Endothelial cell of umbilical vein (primary cell): ENCODE data around the gene CAMK2G.

Experiments used
- CTCF ChIP-seq, 2 donors: IDR thresholded peaks; 1 replicate in 1 of 2; 2 replicates in 1 of 2; pipeline ENCODE4 v1.5.1; 2011; ENCODE audit warnings: low read length in 2 of 2, mild to moderate bottlenecking in 2 of 2, moderate library complexity in 2 of 2, control low read depth in 1 of 2, inconsistent platforms in 1 of 2, low read depth in 1 of 2; ENCODE audit not compliant: insufficient read depth in 1 of 2; ENCODE audit errors: extremely low read depth in 1 of 2
- EZH2 ChIP-seq: IDR thresholded peaks from 2 replicates; pipeline ENCODE4 v1.6.1; 2012; ENCODE audit warnings: borderline replicate concordance, low read depth, mild to moderate bottlenecking, moderate library complexity, low read length, inconsistent platforms; ENCODE audit not compliant: severe bottlenecking
- FOS ChIP-seq: IDR thresholded peaks from 2 replicates; pipeline ENCODE4 v1.6.1; 2011; ENCODE audit warnings: mild to moderate bottlenecking, low read length, moderate library complexity, borderline replicate concordance; ENCODE audit not compliant: insufficient read depth
- GATA2 ChIP-seq: IDR thresholded peaks from 2 replicates; pipeline ENCODE4 v1.7.0; 2011; ENCODE audit warnings: low read depth, mild to moderate bottlenecking, moderate library complexity, mixed read lengths, low read length; ENCODE audit not compliant: insufficient read length, insufficient read depth
- JUN ChIP-seq: IDR thresholded peaks from 2 replicates; pipeline ENCODE4 v1.6.1; 2011; ENCODE audit warnings: borderline replicate concordance, low read depth; ENCODE audit not compliant: insufficient read length, insufficient read depth
- MAX ChIP-seq: IDR thresholded peaks from 2 replicates; pipeline ENCODE4 v1.6.1; 2011; ENCODE audit not compliant: insufficient read depth, insufficient read length
- MYC ChIP-seq: IDR thresholded peaks from one replicate; pipeline ENCODE4 v1.6.1; 2011; ENCODE audit warnings: mild to moderate bottlenecking, low read depth, low read length
- POLR2A ChIP-seq: IDR thresholded peaks from 2 replicates; pipeline ENCODE4 v1.6.1; 2012; ENCODE audit warnings: low read depth, mild to moderate bottlenecking, control low read depth, low read length
- POLR2AphosphoS5 ChIP-seq: IDR thresholded peaks from 2 replicates; pipeline ENCODE4 v1.6.1; 2012; ENCODE audit warnings: low read depth, mild to moderate bottlenecking, control low read depth, low read length, moderate library complexity; ENCODE audit not compliant: insufficient read depth

GRCh38 chr10:73810358-73810734 lies 64.0 kb downstream of the CAMK2G start:
- no peak for TF ChIP-seq CTCF (IDR thresholded peaks at IDR 0.05; ENCODE audit: extremely low read depth in 1 of 2, insufficient read depth in 1 of 2, low read depth in 1 of 2, low read length in 2 of 2)
- no peak for TF ChIP-seq EZH2
- TF ChIP-seq POLR2AphosphoS5 = no peak
- no peak for TF ChIP-seq POLR2A
- TF ChIP-seq FOS = no peak
- no peak for TF ChIP-seq MYC
- no peak for TF ChIP-seq JUN
- TF ChIP-seq MAX = no peak
- no peak for TF ChIP-seq GATA2
